Measurements from ENCODE around the gene UGT3A1. TPM values are rescaled to one million over a fixed set of nuclear protein-coding genes. Genes with fewer than 3 reads are reported as not detected.

The UGT3A1 gene
- total and polyA plus RNA-seq, 2 donors (not counting 3 experiments of a cell fraction or from before 2014, with no cell fraction given), result not detected

GRCh38 chr5:35971878-35972210, 19.3 kb downstream of the UGT3A1 start:
- no peaks in the 10 kb centered on the region for H3K9me1 ChIP-seq (replicated peaks; ENCODE audit: control insufficient read depth, extremely low read depth, insufficient read depth, low read length)
- dilution Hi-C loops (cut with MboI; ENCODE audit: extremely low pct_ligation_motif_present, low sequenced_read_pairs) (no loop called here), intact Hi-C loops (cut with micrococcal nuclease) (no loop called here)
- no peaks in the 10 kb centered on the region for H4K20me1 ChIP-seq (replicated peaks; ENCODE audit: control insufficient read depth, extremely low read depth, insufficient read depth, low read length)
- TF ChIP-seq POLR2A (IDR thresholded peaks at IDR 0.05; ENCODE audit: low read depth, low read length) (no peak), JUN (IDR thresholded peaks at IDR 0.05; ENCODE audit: borderline replicate concordance, insufficient read depth, insufficient read length, low read depth) (no peak), EZH2 (IDR thresholded peaks at IDR 0.05; ENCODE audit: borderline replicate concordance, low read depth, low read length, severe bottlenecking) (no peak), CTCF (IDR thresholded peaks at IDR 0.05; ENCODE audit: extremely low read depth in 1 of 2, insufficient read depth in 1 of 2, low read depth in 1 of 2, low read length in 2 of 2) (no peak), GATA2 (IDR thresholded peaks at IDR 0.05; ENCODE audit: insufficient read depth, insufficient read length, low read depth, low read length) (no peak), POLR2AphosphoS5 (IDR thresholded peaks at IDR 0.05; ENCODE audit: insufficient read depth, low read depth, low read length) (no peak), MAX (IDR thresholded peaks at IDR 0.05; ENCODE audit: insufficient read depth, insufficient read length) (no peak), MYC (IDR thresholded peaks at IDR 0.05; ENCODE audit: low read depth, low read length) (no peak), FOS (IDR thresholded peaks at IDR 0.05; ENCODE audit: borderline replicate concordance, insufficient read depth, low read length) (no peak)
- H3K4me3 ChIP-seq (replicated peaks in 1 of 3; ENCODE audit: insufficient read depth in 1 of 3, low read depth in 1 of 3, low read length in 3 of 3), result no peak overlapping the region
- H3K9ac ChIP-seq (replicated peaks; ENCODE audit: extremely low read depth, insufficient read depth, low read length), result no peak overlapping the region
- ChIA-PET CTCF (no interaction called here), POLR2A (no interaction called here)
- no peaks in the 10 kb centered on the region for H3K36me3 ChIP-seq (ENCODE audit: control insufficient read depth in 2 of 2, extremely low read depth in 1 of 2, insufficient read depth in 2 of 2, low read length in 2 of 2)
- H3K4me2 ChIP-seq (ENCODE audit: insufficient read depth, low read length), result no peak overlapping the region
- no peaks in the 10 kb centered on the region for H3K27me3 ChIP-seq (ENCODE audit: control insufficient read depth in 2 of 2, insufficient read depth in 2 of 2, low read length in 2 of 2)
- DNase-seq (ENCODE audit: low read depth, low spot score), result no peak
- H2AFZ ChIP-seq (ENCODE audit: low read depth, low read length), result no peak overlapping the region
- H3K27ac ChIP-seq (ENCODE audit: insufficient read depth, low read depth, low read length), result no peak overlapping the region
- no peaks in the 10 kb centered on the region for H3K79me2 ChIP-seq (ENCODE audit: control insufficient read depth, insufficient read depth, low read length)
- no peaks in the 10 kb centered on the region for H3K4me1 ChIP-seq (ENCODE audit: control insufficient read depth, extremely low read depth, insufficient read depth, low read length)
- FAIRE-seq, result no peak
- H3K9me3 ChIP-seq (replicated peaks; ENCODE audit: control insufficient read depth, insufficient read depth, low read length), result no peaks in the 10 kb centered on the region
- BruUV-seq (replicated peaks), result no TSS peak

All from endothelial cell of umbilical vein (primary cell).